KOPT-K1 (cell line): ENCODE results near the gene KRT1.

Experiments
- H3K27ac ChIP-seq: fragments of 200-600 bp; sonication (generic); 2 replicates; pipeline ENCODE4 v1.5.1; 2016; ENCODE audit warnings: antibody characterized with exemption, mild to moderate bottlenecking, low read depth, low read length; ENCODE audit not compliant: poor library complexity, severe bottlenecking
- H3K36me3 ChIP-seq: fragments of 200-600 bp; sonication (generic); 2 replicates; pipeline ENCODE4 v1.5.1; 2017; ENCODE audit warnings: antibody characterized with exemption, mild to moderate bottlenecking, low read length, moderate library complexity; ENCODE audit not compliant: insufficient read depth
- H3K9me3 ChIP-seq: fragments of 200-600 bp; sonication (generic); 2 replicates; pipeline ENCODE4 v1.5.1; 2017; ENCODE audit warnings: antibody characterized with exemption, low read length, mild to moderate bottlenecking; ENCODE audit not compliant: insufficient read depth, poor library complexity, severe bottlenecking

Gene KRT1

GRCh38 chr12:52633383-52633782 lies 46.8 kb downstream of the KRT1 start:
- Histone ChIP-seq H3K27ac (no peak overlapping the region), H3K9me3 (no peaks in the 10 kb centered on the region), H3K36me3 (no peaks in the 10 kb centered on the region)

- Histone ChIP-seq H3K9me3 (no peaks in the 10 kb centered on the region), H3K27ac (no peak overlapping the region), H3K36me3 (no peaks in the 10 kb centered on the region)
Measured at GRCh38 chr12:52632656-52633055, 47.6 kb downstream of the KRT1 start.

- Histone ChIP-seq H3K9me3 (no peaks in the 10 kb centered on the region), H3K27ac (no peak overlapping the region), H3K36me3 (no peaks in the 10 kb centered on the region)
Measured at GRCh38 chr12:52631676-52632459, 48.3 kb downstream of the KRT1 start.

- H3K36me3 ChIP-seq, result no peaks in the 10 kb centered on the region
- H3K9me3 ChIP-seq, result no peaks in the 10 kb centered on the region
- no peak overlapping the region for H3K27ac ChIP-seq
Measured at GRCh38 chr12:52631264-52631663, 48.9 kb downstream of the KRT1 start.

GRCh38 chr12:52630599-52631200 lies 49.5 kb downstream of the KRT1 start:
- H3K36me3 ChIP-seq, result no peaks in the 10 kb centered on the region
- H3K9me3 ChIP-seq, result no peaks in the 10 kb centered on the region
- no peak overlapping the region for H3K27ac ChIP-seq

- Histone ChIP-seq H3K36me3 (no peaks in the 10 kb centered on the region), H3K27ac (no peak overlapping the region), H3K9me3 (no peaks in the 10 kb centered on the region)
Measured at GRCh38 chr12:52630008-52630500, 50.2 kb downstream of the KRT1 start.

- Histone ChIP-seq H3K36me3 (no peaks in the 10 kb centered on the region), H3K9me3 (no peaks in the 10 kb centered on the region), H3K27ac (no peak overlapping the region)
Measured at GRCh38 chr12:52629281-52630007, 50.8 kb downstream of the KRT1 start.

GRCh38 chr12:52628841-52629240 lies 51.4 kb downstream of the KRT1 start:
- Histone ChIP-seq H3K36me3 (no peaks in the 10 kb centered on the region), H3K27ac (no peak overlapping the region), H3K9me3 (no peaks in the 10 kb centered on the region)

- Histone ChIP-seq H3K27ac (no peak overlapping the region), H3K36me3 (no peaks in the 10 kb centered on the region), H3K9me3 (no peaks in the 10 kb centered on the region)
Measured at GRCh38 chr12:52628111-52628507, 52.1 kb downstream of the KRT1 start.

- Histone ChIP-seq H3K27ac (no peak overlapping the region), H3K36me3 (no peaks in the 10 kb centered on the region), H3K9me3 (no peaks in the 10 kb centered on the region)
Measured at GRCh38 chr12:52627395-52628110, 52.7 kb downstream of the KRT1 start.
